HEK293 (cell line): Measurements from ENCODE around the gene USP44.

Source experiments
- EGR2 ChIP-seq: fragments of 450-650 bp; formaldehyde crosslinking; IDR thresholded peaks from 2 replicates; pipeline ENCODE4 v1.5.1; 2016; ENCODE audit warnings: low read depth, missing biosample characterization, missing genetic modification characterization
- FEZF1 ChIP-seq: fragments of 450-650 bp; formaldehyde crosslinking; IDR thresholded peaks from 2 replicates; pipeline ENCODE4 v1.5.1; 2016; ENCODE audit warnings: missing biosample characterization, missing genetic modification characterization
- GLIS1 ChIP-seq: fragments of 450-650 bp; formaldehyde crosslinking; IDR thresholded peaks from 2 replicates; pipeline ENCODE4 v1.5.1; 2016; ENCODE audit warnings: missing biosample characterization, missing genetic modification characterization
- RBAK ChIP-seq: fragments of 450-650 bp; formaldehyde crosslinking; IDR thresholded peaks from 2 replicates; pipeline ENCODE4 v1.5.1; 2016; ENCODE audit warnings: missing biosample characterization, missing genetic modification characterization
- SALL2 ChIP-seq: fragments of 450-650 bp; formaldehyde crosslinking; IDR thresholded peaks from 2 replicates; pipeline ENCODE4 v1.5.0; 2017; ENCODE audit warnings: missing biosample characterization, mild to moderate bottlenecking, missing genetic modification characterization, borderline replicate concordance
- WT1 ChIP-seq: fragments of 450-650 bp; formaldehyde crosslinking; IDR thresholded peaks from 2 replicates; pipeline ENCODE4 v1.5.1; 2016; ENCODE audit warnings: missing biosample characterization, missing genetic modification characterization
- ZFP69B ChIP-seq: fragments of 450-650 bp; formaldehyde crosslinking; IDR thresholded peaks from 2 replicates; pipeline ENCODE4 v1.5.1; 2016; ENCODE audit warnings: missing biosample characterization, missing genetic modification characterization
- ZNF138 ChIP-seq: fragments of 450-650 bp; formaldehyde crosslinking; IDR thresholded peaks from 2 replicates; pipeline ENCODE4 v1.5.1; 2016; ENCODE audit warnings: missing biosample characterization, missing genetic modification characterization, borderline replicate concordance
- ZNF157 ChIP-seq: fragments of 450-650 bp; formaldehyde crosslinking; IDR thresholded peaks from 2 replicates; pipeline ENCODE4 v1.5.1; 2016; ENCODE audit warnings: missing biosample characterization, missing genetic modification characterization
- ZNF169 ChIP-seq: fragments of 450-650 bp; formaldehyde crosslinking; IDR thresholded peaks from 2 replicates; pipeline ENCODE4 v1.5.1; 2016; ENCODE audit warnings: missing biosample characterization, missing genetic modification characterization
- ZNF2 ChIP-seq: fragments of 450-650 bp; formaldehyde crosslinking; IDR thresholded peaks from 2 replicates; pipeline ENCODE4 v1.5.1; 2016; ENCODE audit warnings: missing biosample characterization, missing genetic modification characterization
- ZNF202 ChIP-seq: fragments of 450-650 bp; formaldehyde crosslinking; IDR thresholded peaks from 2 replicates; pipeline ENCODE4 v1.5.1; 2016; ENCODE audit warnings: missing biosample characterization, missing genetic modification characterization, borderline replicate concordance
- ZNF223 ChIP-seq: fragments of 450-650 bp; formaldehyde crosslinking; IDR thresholded peaks from 2 replicates; pipeline ENCODE4 v1.5.1; 2016; ENCODE audit warnings: missing biosample characterization, missing genetic modification characterization
- ZNF24 ChIP-seq: fragments of 450-650 bp; formaldehyde crosslinking; IDR thresholded peaks from 2 replicates; pipeline ENCODE4 v1.5.1; 2016; ENCODE audit warnings: missing biosample characterization, missing genetic modification characterization
- ZNF544 ChIP-seq: fragments of 450-650 bp; formaldehyde crosslinking; IDR thresholded peaks from 2 replicates; pipeline ENCODE4 v1.5.0; 2017; ENCODE audit warnings: missing biosample characterization, missing genetic modification characterization
- ZNF580 ChIP-seq: fragments of 450-650 bp; formaldehyde crosslinking; IDR thresholded peaks from 2 replicates; pipeline ENCODE4 v1.5.1; 2016; ENCODE audit warnings: missing biosample characterization, missing genetic modification characterization
- ZNF707 ChIP-seq: fragments of 450-650 bp; formaldehyde crosslinking; IDR thresholded peaks from 2 replicates; pipeline ENCODE4 v1.5.1; 2016; ENCODE audit warnings: missing biosample characterization, missing genetic modification characterization
- ZNF776 ChIP-seq: fragments of 450-650 bp; formaldehyde crosslinking; IDR thresholded peaks from 2 replicates; pipeline ENCODE4 v1.5.0; 2017; ENCODE audit warnings: missing biosample characterization, missing genetic modification characterization, borderline replicate concordance
- ZXDB ChIP-seq: fragments of 450-650 bp; formaldehyde crosslinking; IDR thresholded peaks from 2 replicates; pipeline ENCODE4 v1.5.1; 2016; ENCODE audit warnings: missing biosample characterization, missing genetic modification characterization
- TF ChIP-seq, protein P1 (sequence below): fragments of 450-650 bp; formaldehyde crosslinking; IDR thresholded peaks from 2 replicates; pipeline ENCODE4 v1.5.1; 2016; ENCODE audit warnings: missing biosample characterization, missing genetic modification characterization, low read depth
- TF ChIP-seq, protein P2 (sequence below): fragments of 450-650 bp; formaldehyde crosslinking; IDR thresholded peaks from 2 replicates; pipeline ENCODE4 v1.5.1; 2016; ENCODE audit warnings: missing biosample characterization, missing genetic modification characterization
- TF ChIP-seq, protein P3 (sequence below): fragments of 450-650 bp; formaldehyde crosslinking; IDR thresholded peaks from 2 replicates; pipeline ENCODE4 v1.5.1; 2016; ENCODE audit warnings: missing biosample characterization, missing genetic modification characterization
- TF ChIP-seq, protein P4 (sequence below): sonication (generic); formaldehyde crosslinking; IDR thresholded peaks from 2 replicates; pipeline ENCODE4 v1.8.1; 2022; ENCODE audit warnings: mild to moderate bottlenecking, moderate library complexity, missing genetic modification reagents
- TF ChIP-seq, protein P5 (sequence below): fragments of 450-650 bp; formaldehyde crosslinking; IDR thresholded peaks from 2 replicates; pipeline ENCODE4 v1.5.1; 2017; ENCODE audit warnings: missing biosample characterization, missing genetic modification characterization

The USP44 gene

GRCh38 chr12:95554532-95555071 lies 3.3 kb upstream of the USP44 start (continued):
- TF ChIP-seq, protein P1, sequence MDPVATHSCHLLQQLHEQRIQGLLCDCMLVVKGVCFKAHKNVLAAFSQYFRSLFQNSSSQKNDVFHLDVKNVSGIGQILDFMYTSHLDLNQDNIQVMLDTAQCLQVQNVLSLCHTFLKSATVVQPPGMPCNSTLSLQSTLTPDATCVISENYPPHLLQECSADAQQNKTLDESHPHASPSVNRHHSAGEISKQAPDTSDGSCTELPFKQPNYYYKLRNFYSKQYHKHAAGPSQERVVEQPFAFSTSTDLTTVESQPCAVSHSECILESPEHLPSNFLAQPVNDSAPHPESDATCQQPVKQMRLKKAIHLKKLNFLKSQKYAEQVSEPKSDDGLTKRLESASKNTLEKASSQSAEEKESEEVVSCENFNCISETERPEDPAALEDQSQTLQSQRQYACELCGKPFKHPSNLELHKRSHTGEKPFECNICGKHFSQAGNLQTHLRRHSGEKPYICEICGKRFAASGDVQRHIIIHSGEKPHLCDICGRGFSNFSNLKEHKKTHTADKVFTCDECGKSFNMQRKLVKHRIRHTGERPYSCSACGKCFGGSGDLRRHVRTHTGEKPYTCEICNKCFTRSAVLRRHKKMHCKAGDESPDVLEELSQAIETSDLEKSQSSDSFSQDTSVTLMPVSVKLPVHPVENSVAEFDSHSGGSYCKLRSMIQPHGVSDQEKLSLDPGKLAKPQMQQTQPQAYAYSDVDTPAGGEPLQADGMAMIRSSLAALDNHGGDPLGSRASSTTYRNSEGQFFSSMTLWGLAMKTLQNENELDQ (tag by site-specific recombination), result no peak
- peak; percentile 67 for TF ChIP-seq GLIS1 (tag by site-specific recombination)
- TF ChIP-seq SALL2 (tag by site-specific recombination), result no peak
- TF ChIP-seq, protein P2, sequence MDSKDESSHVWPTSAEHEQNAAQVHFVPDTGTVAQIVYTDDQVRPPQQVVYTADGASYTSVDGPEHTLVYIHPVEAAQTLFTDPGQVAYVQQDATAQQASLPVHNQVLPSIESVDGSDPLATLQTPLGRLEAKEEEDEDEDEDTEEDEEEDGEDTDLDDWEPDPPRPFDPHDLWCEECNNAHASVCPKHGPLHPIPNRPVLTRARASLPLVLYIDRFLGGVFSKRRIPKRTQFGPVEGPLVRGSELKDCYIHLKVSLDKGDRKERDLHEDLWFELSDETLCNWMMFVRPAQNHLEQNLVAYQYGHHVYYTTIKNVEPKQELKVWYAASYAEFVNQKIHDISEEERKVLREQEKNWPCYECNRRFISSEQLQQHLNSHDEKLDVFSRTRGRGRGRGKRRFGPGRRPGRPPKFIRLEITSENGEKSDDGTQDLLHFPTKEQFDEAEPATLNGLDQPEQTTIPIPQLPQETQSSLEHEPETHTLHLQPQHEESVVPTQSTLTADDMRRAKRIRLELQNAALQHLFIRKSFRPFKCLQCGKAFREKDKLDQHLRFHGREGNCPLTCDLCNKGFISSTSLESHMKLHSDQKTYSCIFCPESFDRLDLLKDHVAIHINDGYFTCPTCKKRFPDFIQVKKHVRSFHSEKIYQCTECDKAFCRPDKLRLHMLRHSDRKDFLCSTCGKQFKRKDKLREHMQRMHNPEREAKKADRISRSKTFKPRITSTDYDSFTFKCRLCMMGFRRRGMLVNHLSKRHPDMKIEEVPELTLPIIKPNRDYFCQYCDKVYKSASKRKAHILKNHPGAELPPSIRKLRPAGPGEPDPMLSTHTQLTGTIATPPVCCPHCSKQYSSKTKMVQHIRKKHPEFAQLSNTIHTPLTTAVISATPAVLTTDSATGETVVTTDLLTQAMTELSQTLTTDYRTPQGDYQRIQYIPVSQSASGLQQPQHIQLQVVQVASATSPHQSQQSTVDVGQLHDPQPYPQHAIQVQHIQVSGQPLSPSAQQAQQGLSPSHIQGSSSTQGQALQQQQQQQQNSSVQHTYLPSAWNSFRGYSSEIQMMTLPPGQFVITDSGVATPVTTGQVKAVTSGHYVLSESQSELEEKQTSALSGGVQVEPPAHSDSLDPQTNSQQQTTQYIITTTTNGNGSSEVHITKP, result peak; percentile 45; the same call in 1 of the 2 replicates
- peak; percentile 79 for TF ChIP-seq FEZF1
- TF ChIP-seq ZNF544 (tag by site-specific recombination), result no peak
- TF ChIP-seq ZNF24 (tag by site-specific recombination), result no peak
- TF ChIP-seq ZXDB (tag by site-specific recombination), result peak; percentile 61; the same call in 1 of the 2 replicates
- TF ChIP-seq, protein P3, sequence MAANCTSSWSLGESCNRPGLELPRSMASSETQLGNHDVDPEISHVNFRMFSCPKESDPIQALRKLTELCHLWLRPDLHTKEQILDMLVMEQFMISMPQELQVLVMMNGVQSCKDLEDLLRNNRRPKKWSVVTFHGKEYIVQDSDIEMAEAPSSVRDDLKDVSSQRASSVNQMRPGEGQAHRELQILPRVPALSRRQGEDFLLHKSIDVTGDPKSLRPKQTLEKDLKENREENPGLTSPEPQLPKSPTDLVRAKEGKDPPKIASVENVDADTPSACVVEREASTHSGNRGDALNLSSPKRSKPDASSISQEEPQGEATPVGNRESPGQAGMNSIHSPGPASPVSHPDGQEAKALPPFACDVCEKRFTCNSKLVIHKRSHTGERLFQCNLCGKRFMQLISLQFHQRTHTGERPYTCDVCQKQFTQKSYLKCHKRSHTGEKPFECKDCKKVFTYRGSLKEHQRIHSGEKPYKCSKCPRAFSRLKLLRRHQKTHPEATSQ (tag by site-specific recombination), result no peak
- TF ChIP-seq, protein P4, sequence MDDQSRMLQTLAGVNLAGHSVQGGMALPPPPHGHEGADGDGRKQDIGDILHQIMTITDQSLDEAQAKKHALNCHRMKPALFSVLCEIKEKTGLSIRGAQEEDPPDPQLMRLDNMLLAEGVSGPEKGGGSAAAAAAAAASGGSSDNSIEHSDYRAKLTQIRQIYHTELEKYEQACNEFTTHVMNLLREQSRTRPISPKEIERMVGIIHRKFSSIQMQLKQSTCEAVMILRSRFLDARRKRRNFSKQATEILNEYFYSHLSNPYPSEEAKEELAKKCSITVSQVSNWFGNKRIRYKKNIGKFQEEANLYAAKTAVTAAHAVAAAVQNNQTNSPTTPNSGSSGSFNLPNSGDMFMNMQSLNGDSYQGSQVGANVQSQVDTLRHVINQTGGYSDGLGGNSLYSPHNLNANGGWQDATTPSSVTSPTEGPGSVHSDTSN (CRISPR knock-in tag), result no peak
- TF ChIP-seq ZNF2 (tag by site-specific recombination), result no peak
- peak; percentile 75 for TF ChIP-seq ZFP69B (tag by site-specific recombination)
- no peak for TF ChIP-seq EGR2 (tag by site-specific recombination)
- no peak for TF ChIP-seq ZNF138 (tag by site-specific recombination)
- TF ChIP-seq, protein P5, sequence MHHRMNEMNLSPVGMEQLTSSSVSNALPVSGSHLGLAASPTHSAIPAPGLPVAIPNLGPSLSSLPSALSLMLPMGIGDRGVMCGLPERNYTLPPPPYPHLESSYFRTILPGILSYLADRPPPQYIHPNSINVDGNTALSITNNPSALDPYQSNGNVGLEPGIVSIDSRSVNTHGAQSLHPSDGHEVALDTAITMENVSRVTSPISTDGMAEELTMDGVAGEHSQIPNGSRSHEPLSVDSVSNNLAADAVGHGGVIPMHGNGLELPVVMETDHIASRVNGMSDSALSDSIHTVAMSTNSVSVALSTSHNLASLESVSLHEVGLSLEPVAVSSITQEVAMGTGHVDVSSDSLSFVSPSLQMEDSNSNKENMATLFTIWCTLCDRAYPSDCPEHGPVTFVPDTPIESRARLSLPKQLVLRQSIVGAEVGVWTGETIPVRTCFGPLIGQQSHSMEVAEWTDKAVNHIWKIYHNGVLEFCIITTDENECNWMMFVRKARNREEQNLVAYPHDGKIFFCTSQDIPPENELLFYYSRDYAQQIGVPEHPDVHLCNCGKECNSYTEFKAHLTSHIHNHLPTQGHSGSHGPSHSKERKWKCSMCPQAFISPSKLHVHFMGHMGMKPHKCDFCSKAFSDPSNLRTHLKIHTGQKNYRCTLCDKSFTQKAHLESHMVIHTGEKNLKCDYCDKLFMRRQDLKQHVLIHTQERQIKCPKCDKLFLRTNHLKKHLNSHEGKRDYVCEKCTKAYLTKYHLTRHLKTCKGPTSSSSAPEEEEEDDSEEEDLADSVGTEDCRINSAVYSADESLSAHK (tag by site-specific recombination), result peak; percentile 42; the same call in 1 of the 2 replicates
- TF ChIP-seq ZNF707 (tag by site-specific recombination), result no peak
- no peak for TF ChIP-seq ZNF776 (tag by site-specific recombination)
- TF ChIP-seq RBAK (tag by site-specific recombination), result no peak
- no peak; the same call in 1 of the 2 replicates for TF ChIP-seq ZNF580 (tag by site-specific recombination)
- no peak for TF ChIP-seq ZNF202
- TF ChIP-seq ZNF169, result no peak
- peak; percentile 15; the same call in 1 of the 2 replicates for TF ChIP-seq WT1 (tag by site-specific recombination)
- TF ChIP-seq ZNF223 (tag by site-specific recombination), result no peak
- no peak for TF ChIP-seq ZNF157 (tag by site-specific recombination)
